ENCODE measurements around the gene HSD17B8.

Gene HSD17B8

GRCh38 chr6:33191383-33192104, 12.9 kb upstream of the HSD17B8 start:
- no peak overlapping the region for H3K27ac ChIP-seq
- TF ChIP-seq, protein P1, sequence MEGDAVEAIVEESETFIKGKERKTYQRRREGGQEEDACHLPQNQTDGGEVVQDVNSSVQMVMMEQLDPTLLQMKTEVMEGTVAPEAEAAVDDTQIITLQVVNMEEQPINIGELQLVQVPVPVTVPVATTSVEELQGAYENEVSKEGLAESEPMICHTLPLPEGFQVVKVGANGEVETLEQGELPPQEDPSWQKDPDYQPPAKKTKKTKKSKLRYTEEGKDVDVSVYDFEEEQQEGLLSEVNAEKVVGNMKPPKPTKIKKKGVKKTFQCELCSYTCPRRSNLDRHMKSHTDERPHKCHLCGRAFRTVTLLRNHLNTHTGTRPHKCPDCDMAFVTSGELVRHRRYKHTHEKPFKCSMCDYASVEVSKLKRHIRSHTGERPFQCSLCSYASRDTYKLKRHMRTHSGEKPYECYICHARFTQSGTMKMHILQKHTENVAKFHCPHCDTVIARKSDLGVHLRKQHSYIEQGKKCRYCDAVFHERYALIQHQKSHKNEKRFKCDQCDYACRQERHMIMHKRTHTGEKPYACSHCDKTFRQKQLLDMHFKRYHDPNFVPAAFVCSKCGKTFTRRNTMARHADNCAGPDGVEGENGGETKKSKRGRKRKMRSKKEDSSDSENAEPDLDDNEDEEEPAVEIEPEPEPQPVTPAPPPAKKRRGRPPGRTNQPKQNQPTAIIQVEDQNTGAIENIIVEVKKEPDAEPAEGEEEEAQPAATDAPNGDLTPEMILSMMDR (conservative IDR thresholded peaks at IDR 0.05): no peak

GRCh38 chr6:33192105-33192646, 12.3 kb upstream of the HSD17B8 start, which contains the start of gene COL11A2:
COL11A2 (minus strand) TSS chr6:33192467; CDS start chr6:33192240, 227 bp downstream.
- TF ChIP-seq, protein P1 (conservative IDR thresholded peaks at IDR 0.05): no peak
- peak within 1 kb of the TSS; percentile 37; the same call in 1 of the 2 replicates for H3K27ac ChIP-seq

DNA sequence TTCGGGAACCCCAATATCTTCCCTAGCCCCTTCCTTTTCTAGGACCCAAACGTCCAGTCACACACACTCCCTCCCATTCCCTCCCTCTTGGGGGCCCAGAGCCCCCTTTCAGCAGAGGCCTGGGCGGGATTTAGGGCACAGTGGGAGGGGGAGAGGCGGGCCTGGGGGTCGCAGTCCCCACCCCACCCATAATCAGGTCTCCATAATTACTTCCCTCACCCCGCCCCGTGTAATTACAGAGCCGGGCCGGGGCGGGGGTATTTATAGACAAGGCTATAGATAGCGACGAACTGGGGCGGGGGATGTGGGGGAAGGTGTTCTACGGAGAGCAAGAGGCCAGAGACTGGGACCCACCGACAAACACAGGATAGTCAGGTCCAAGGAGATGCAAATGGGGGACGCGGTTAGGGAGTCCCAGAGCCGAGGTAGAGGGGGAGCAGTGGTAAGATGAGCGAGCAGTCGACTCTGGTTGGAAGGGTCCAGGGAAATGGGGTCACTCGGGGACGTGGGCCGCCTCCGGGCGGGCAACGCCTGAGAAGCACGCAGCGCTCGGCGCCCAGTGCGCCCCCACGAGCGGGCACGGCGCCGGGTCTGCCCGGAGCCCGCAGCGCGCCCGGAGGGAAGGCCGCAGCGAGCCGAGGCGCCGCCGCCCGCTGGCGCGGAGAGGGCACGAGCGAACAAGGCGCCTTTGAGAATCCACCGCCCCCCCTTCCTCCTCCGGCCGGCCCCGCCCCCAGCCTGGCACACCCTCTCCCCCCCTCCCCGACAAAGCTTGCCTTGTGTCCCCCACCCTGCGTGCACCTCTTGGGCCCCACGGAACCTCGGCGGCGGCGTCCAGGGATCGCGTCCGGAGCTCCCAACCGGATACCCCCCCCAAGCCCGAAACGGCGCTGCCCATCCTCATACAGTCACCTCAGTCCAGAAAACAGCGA, 11.5 kb upstream of the HSD17B8 start:
- peak overlapping the region; percentile 37; the same call in 1 of the 2 replicates for H3K27ac ChIP-seq
- TF ChIP-seq, protein P1 (conservative IDR thresholded peaks at IDR 0.05): no peak

- no peak overlapping the region for H3K27ac ChIP-seq
- TF ChIP-seq, protein P1 (conservative IDR thresholded peaks at IDR 0.05): no peak
These were observed 10.8 kb upstream of the HSD17B8 start for GRCh38 chr6:33193619-33194018.

- H3K27ac ChIP-seq: no peak overlapping the region
- TF ChIP-seq, protein P1 (conservative IDR thresholded peaks at IDR 0.05): no peak
These were observed 9.9 kb upstream of the HSD17B8 start for GRCh38 chr6:33194431-33194979.

DNA sequence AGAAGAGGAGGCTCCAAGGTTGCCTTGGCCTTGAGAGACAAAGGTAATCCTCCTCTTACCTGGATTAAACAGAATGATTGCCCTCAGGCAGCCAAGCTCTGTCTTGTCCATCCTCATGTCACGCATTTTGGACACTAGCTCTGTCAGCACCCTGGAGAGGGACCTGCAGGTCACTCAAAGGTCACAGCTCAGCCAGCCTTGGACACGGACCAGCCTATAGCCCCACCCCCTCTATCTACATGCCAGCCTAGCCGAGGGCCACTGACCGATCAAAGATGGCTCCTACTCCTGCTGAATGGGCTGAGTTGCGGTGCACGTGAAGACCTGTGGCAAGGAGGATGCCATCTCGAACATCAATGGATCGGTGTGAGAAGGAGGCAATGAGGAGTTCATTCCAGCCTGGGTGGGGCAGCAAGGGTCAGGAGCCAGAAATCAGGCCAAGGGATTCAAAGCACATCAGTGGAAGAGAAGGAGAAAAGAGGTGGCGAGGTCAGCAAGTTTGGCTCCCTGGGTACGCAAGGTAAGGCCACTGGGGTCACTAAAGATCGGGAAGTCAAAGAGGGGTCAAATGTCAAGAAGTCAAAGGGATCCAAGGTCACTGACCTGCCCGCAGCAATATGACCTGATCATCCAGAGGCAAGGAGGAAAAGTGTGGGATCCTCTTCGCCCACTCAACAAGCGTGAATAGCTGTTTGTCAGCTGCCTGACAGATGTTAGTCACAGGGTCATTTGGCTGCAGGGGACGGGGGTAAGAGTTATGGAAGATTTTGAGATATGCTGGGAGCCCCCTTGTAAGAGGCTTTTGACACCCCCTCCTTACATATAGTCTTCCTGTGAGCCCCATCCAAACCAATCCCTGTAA, 8.9 kb upstream of the HSD17B8 start:
- TF ChIP-seq, protein P1 (conservative IDR thresholded peaks at IDR 0.05): no peak
- H3K27ac ChIP-seq: no peak overlapping the region
